ENCODE measurements around the gene MMP11. TPM values are rescaled to one million over a fixed set of nuclear protein-coding genes. Genes with fewer than 3 reads are reported as not detected.

Gene MMP11
- total and polyA plus RNA-seq, 4 donors = 0.33 to 33.7 (median 0.61) TPM

DNA sequence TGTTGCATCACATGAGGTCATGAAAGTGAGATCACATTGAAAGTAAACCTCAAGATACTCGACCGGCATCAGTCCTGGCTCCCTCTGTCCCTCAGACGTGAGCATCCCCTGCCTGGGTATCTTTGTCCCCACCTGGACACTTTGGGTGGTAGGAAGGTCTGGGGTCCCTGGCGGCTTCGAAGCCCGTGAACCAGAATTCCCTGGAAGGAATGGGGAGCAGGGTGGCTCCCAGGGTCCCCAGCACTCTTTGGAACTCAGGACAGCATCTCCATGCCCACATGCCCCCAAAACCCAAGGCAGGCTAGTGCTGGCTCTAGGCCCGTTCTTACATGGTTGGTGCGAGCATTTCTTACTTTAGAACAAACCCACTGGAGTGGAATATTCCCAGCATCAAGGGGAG, 58.6 kb downstream of the MMP11 start:
- Histone ChIP-seq H3K4me1 (ENCODE audit: control insufficient read depth in 4 of 4, insufficient read depth in 4 of 4, low read length in 3 of 4) (no peaks in the 10 kb centered on the region), H3K4me3 (ENCODE audit: low read depth in 1 of 3, low read length in 3 of 3) (no peak overlapping the region), H3K9ac (ENCODE audit: low read depth in 1 of 2, low read length in 2 of 2) (no peak overlapping the region), H3K27ac (ENCODE audit: low read depth in 1 of 2, low read length in 2 of 2) (no peak overlapping the region), H3K27me3 (ENCODE audit: control insufficient read depth in 4 of 4, insufficient read depth in 4 of 4, low read length in 3 of 4) (no peaks in the 10 kb centered on the region), H3K36me3 (ENCODE audit: control insufficient read depth in 4 of 4, insufficient read depth in 3 of 4, low read depth in 1 of 4, low read length in 3 of 4) (peaks cover 7 to 56% (median 9%) of the 10 kb centered on the region in 4 donors), H3K9me3 (ENCODE audit: control insufficient read depth in 4 of 4, low read length in 3 of 4) (no peaks in the 10 kb centered on the region)
- TF ChIP-seq YY1 (IDR thresholded peaks at IDR 0.05) (no peak), GABPA (IDR thresholded peaks at IDR 0.05 in 1 of 2, conservative IDR thresholded peaks at IDR 0.05 in 1 of 2) (no peak), JUND (IDR thresholded peaks at IDR 0.05) (no peak), FOXA1 (IDR thresholded peaks at IDR 0.05) (no peak), RAD21 (IDR thresholded peaks at IDR 0.05) (no peak), HNF4A (conservative IDR thresholded peaks at IDR 0.05) (no peak), EGR1 (IDR thresholded peaks at IDR 0.05; ENCODE audit: low read depth in 2 of 2) (no peak), RXRA (IDR thresholded peaks at IDR 0.05) (no peak), SP1 (IDR thresholded peaks at IDR 0.05) (no peak), HNF4G (IDR thresholded peaks at IDR 0.05) (no peak), TAF1 (conservative IDR thresholded peaks at IDR 0.05) (no peak), FOXA2 (IDR thresholded peaks at IDR 0.05) (no peak)
- TF ChIP-seq, protein P1, sequence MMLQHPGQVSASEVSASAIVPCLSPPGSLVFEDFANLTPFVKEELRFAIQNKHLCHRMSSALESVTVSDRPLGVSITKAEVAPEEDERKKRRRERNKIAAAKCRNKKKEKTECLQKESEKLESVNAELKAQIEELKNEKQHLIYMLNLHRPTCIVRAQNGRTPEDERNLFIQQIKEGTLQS (IDR thresholded peaks at IDR 0.05) = no peak
- TF ChIP-seq, protein P2, sequence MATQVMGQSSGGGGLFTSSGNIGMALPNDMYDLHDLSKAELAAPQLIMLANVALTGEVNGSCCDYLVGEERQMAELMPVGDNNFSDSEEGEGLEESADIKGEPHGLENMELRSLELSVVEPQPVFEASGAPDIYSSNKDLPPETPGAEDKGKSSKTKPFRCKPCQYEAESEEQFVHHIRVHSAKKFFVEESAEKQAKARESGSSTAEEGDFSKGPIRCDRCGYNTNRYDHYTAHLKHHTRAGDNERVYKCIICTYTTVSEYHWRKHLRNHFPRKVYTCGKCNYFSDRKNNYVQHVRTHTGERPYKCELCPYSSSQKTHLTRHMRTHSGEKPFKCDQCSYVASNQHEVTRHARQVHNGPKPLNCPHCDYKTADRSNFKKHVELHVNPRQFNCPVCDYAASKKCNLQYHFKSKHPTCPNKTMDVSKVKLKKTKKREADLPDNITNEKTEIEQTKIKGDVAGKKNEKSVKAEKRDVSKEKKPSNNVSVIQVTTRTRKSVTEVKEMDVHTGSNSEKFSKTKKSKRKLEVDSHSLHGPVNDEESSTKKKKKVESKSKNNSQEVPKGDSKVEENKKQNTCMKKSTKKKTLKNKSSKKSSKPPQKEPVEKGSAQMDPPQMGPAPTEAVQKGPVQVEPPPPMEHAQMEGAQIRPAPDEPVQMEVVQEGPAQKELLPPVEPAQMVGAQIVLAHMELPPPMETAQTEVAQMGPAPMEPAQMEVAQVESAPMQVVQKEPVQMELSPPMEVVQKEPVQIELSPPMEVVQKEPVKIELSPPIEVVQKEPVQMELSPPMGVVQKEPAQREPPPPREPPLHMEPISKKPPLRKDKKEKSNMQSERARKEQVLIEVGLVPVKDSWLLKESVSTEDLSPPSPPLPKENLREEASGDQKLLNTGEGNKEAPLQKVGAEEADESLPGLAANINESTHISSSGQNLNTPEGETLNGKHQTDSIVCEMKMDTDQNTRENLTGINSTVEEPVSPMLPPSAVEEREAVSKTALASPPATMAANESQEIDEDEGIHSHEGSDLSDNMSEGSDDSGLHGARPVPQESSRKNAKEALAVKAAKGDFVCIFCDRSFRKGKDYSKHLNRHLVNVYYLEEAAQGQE (IDR thresholded peaks at IDR 0.05) = no peak
- TF ChIP-seq, protein P3, sequence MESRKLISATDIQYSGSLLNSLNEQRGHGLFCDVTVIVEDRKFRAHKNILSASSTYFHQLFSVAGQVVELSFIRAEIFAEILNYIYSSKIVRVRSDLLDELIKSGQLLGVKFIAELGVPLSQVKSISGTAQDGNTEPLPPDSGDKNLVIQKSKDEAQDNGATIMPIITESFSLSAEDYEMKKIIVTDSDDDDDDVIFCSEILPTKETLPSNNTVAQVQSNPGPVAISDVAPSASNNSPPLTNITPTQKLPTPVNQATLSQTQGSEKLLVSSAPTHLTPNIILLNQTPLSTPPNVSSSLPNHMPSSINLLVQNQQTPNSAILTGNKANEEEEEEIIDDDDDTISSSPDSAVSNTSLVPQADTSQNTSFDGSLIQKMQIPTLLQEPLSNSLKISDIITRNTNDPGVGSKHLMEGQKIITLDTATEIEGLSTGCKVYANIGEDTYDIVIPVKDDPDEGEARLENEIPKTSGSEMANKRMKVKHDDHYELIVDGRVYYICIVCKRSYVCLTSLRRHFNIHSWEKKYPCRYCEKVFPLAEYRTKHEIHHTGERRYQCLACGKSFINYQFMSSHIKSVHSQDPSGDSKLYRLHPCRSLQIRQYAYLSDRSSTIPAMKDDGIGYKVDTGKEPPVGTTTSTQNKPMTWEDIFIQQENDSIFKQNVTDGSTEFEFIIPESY (IDR thresholded peaks at IDR 0.05) = no peak
- DNase-seq (ENCODE audit: low spot score) = no peak
- 90% methylated on average over 8 of the region's 8 CpGs for WGBS

DNA sequence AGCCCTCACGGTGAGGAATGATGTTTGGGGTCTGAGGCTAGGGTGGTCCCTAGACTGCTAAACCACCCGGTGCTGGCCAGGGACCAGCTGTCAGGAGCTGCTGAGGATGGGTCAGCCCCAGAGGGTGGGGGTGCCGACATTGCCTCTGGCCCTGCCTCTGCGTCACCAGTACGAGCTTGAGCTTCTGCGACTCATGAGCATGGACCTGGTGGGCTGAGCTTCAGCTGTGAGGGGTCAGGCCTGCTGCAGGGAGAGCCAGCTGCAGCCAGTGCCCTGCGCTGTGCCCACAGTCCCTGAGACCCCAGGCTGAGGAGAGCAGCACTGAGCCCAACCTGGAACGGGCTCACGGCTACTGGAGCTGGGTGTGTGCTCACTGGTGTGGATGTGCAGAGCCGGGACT, 59.1 kb downstream of the MMP11 start:
- Histone ChIP-seq H3K27ac (ENCODE audit: low read depth in 1 of 2, low read length in 2 of 2) (no peak overlapping the region), H3K9me3 (ENCODE audit: control insufficient read depth in 4 of 4, low read length in 3 of 4) (no peaks in the 10 kb centered on the region), H3K36me3 (ENCODE audit: control insufficient read depth in 4 of 4, insufficient read depth in 3 of 4, low read depth in 1 of 4, low read length in 3 of 4) (peaks cover 3 to 51% (median 9%) of the 10 kb centered on the region in 4 donors), H3K27me3 (ENCODE audit: control insufficient read depth in 4 of 4, insufficient read depth in 4 of 4, low read length in 3 of 4) (no peaks in the 10 kb centered on the region), H3K9ac (ENCODE audit: low read depth in 1 of 2, low read length in 2 of 2) (no peak overlapping the region), H3K4me1 (ENCODE audit: control insufficient read depth in 4 of 4, insufficient read depth in 4 of 4, low read length in 3 of 4) (no peaks in the 10 kb centered on the region), H3K4me3 (ENCODE audit: low read depth in 1 of 3, low read length in 3 of 3) (no peak overlapping the region)
- no peak for DNase-seq (ENCODE audit: low spot score)
- WGBS = 94% methylated on average over 10 of the region's 10 CpGs
- TF ChIP-seq NR2F2 (IDR thresholded peaks at IDR 0.05) (no peak), RXRA (IDR thresholded peaks at IDR 0.05) (no peak), SP1 (IDR thresholded peaks at IDR 0.05) (no peak), RAD21 (IDR thresholded peaks at IDR 0.05) (no peak), JUND (IDR thresholded peaks at IDR 0.05) (no peak), HNF4G (IDR thresholded peaks at IDR 0.05) (no peak), HNF4A (conservative IDR thresholded peaks at IDR 0.05) (no peak), YY1 (IDR thresholded peaks at IDR 0.05) (no peak), EGR1 (IDR thresholded peaks at IDR 0.05; ENCODE audit: low read depth in 2 of 2) (no peak), FOXA1 (IDR thresholded peaks at IDR 0.05) (no peak), TAF1 (conservative IDR thresholded peaks at IDR 0.05) (no peak), FOXA2 (IDR thresholded peaks at IDR 0.05) (no peak), GABPA (IDR thresholded peaks at IDR 0.05 in 1 of 2, conservative IDR thresholded peaks at IDR 0.05 in 1 of 2) (no peak)
- TF ChIP-seq, protein P4, sequence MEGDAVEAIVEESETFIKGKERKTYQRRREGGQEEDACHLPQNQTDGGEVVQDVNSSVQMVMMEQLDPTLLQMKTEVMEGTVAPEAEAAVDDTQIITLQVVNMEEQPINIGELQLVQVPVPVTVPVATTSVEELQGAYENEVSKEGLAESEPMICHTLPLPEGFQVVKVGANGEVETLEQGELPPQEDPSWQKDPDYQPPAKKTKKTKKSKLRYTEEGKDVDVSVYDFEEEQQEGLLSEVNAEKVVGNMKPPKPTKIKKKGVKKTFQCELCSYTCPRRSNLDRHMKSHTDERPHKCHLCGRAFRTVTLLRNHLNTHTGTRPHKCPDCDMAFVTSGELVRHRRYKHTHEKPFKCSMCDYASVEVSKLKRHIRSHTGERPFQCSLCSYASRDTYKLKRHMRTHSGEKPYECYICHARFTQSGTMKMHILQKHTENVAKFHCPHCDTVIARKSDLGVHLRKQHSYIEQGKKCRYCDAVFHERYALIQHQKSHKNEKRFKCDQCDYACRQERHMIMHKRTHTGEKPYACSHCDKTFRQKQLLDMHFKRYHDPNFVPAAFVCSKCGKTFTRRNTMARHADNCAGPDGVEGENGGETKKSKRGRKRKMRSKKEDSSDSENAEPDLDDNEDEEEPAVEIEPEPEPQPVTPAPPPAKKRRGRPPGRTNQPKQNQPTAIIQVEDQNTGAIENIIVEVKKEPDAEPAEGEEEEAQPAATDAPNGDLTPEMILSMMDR (IDR thresholded peaks at IDR 0.05; ENCODE audit: low read depth, low read length, missing input control) = no peak
- TF ChIP-seq, protein P3 (IDR thresholded peaks at IDR 0.05) = no peak
- TF ChIP-seq, protein P1 (IDR thresholded peaks at IDR 0.05) = no peak
- TF ChIP-seq, protein P2 (IDR thresholded peaks at IDR 0.05) = no peak

Data from liver (tissue), 9 donors.